Mononuclear cell (primary cell): ENCODE results near the gene CAMKMT. TPM values are rescaled to one million over a fixed set of nuclear protein-coding genes. Genes with fewer than 3 reads are reported as not detected.
"Not testable (repeated sequence)": the region's sequence is repeated elsewhere in the genome, so short reads cannot be mapped to it uniquely, and the experiment has no call there.

Experiments used
- H3K27me3 ChIP-seq: 2 replicates; pipeline ENCODE4 v1.6.0; 2011; ENCODE audit warnings: low read length, control low read depth; ENCODE audit not compliant: insufficient read depth
- H3K4me1 ChIP-seq: 2 replicates; pipeline ENCODE4 v1.5.1; 2011; ENCODE audit warnings: mild to moderate bottlenecking, low read length, control low read depth; ENCODE audit not compliant: insufficient read depth
- H3K4me3 ChIP-seq: 2 replicates; pipeline ENCODE4 v1.5.1; 2011; ENCODE audit warnings: mild to moderate bottlenecking, low read length, moderate library complexity
- H3K9me3 ChIP-seq: 2 replicates; pipeline ENCODE4 v1.5.1; 2011; ENCODE audit warnings: low read depth, mild to moderate bottlenecking, control low read depth, low read length
- total RNA-seq: library from RNA; depleted of rRNA; stranded (reverse); fragments of >200 nt; gene quantifications from one replicate; pipeline ENCODE4 v1.2.3, GENCODE V29; 2012

CAMKMT gene
- total RNA-seq, 1 donor: 13.9 TPM

DNA sequence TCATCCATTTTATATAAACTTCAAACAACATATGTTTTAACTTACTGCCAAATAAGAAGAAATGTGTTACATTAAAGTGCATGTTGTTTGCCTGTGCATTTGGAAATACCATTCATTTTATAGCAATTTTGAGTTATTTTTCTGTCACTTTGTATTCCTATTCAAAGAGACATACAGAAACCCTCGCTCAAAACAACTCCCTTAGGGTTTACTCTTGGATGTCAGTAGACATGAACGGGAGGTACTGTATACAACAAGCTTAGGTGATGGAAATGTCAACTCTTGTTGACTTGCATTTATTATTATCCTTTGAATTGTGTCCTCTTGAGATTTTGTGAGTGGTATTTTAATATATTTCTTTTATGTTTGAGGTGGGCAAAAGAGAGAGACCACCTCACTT lies 132.3 kb downstream of the CAMKMT start:
- Histone ChIP-seq H3K4me3 (no peak overlapping the region), H3K27me3 (no peaks in the 10 kb centered on the region), H3K9me3 (no peaks in the 10 kb centered on the region), H3K4me1 (no peaks in the 10 kb centered on the region)

DNA sequence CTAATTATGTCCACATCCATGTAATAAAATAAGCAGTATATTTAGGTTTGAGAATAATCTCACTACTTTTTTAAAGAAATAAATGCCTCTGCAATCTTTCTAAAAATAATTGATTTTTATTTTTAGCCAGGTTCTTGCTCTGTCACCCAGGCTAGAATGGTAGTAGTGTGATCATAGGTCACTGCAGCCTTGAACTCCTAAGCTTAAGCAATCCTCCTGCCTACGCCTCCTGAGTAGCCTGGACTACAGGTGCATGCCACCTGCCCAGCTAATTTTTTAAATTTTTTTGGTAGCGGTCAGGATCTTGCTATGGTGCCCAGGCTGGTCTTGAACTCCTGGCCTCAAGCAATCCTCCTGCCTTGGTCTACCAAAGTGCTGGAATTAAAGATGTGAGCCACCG lies 133.3 kb downstream of the CAMKMT start:
- Histone ChIP-seq H3K4me3 (no peak overlapping the region), H3K4me1 (no peaks in the 10 kb centered on the region)

DNA sequence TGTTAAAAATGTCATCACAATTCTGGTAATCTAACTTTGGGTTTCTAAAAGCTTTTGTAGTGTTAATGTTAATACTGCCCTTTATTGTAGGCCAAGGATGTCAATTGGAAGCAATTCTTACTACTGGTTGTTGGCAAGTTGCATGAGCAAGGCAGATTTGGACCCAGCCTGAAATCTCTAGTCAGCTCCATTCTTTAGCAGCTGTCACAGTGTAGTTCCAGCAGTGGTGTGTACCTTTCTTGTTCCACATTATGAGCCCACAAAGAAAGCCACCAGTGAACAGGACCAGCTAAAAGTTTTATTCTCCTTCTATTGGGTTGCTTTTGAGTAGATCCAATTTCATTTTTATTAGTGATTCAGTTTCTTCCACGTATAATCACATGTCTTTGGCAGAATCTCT lies 133.8 kb downstream of the CAMKMT start:
- Histone ChIP-seq H3K4me3 (no peak overlapping the region), H3K9me3 (no peaks in the 10 kb centered on the region), H3K4me1 (no peaks in the 10 kb centered on the region), H3K27me3 (no peaks in the 10 kb centered on the region)

More for the DNA sequence above, 133.3 kb downstream of the CAMKMT start:
- H3K27me3 ChIP-seq: no peaks in the 10 kb centered on the region
- no peaks in the 10 kb centered on the region for H3K9me3 ChIP-seq

DNA sequence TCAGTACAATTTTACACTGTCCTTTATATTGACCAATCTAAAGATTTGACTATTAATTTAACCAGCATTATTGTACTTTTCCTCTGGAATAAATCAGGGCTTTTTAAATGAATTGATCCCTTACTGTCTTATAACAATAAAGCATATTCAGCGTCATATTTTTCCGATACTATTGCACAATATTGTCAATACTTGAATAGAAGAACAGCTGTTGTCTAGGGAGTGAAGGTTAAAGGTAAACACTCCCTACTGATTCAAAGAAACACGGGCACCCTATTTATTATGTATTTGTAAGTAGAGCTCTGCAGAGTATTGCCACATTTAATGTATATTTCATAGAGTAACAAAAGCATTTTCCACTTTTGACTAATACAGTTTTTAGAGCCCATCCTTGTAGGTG lies 134.4 kb downstream of the CAMKMT start:
- no peaks in the 10 kb centered on the region for H3K27me3 ChIP-seq

DNA sequence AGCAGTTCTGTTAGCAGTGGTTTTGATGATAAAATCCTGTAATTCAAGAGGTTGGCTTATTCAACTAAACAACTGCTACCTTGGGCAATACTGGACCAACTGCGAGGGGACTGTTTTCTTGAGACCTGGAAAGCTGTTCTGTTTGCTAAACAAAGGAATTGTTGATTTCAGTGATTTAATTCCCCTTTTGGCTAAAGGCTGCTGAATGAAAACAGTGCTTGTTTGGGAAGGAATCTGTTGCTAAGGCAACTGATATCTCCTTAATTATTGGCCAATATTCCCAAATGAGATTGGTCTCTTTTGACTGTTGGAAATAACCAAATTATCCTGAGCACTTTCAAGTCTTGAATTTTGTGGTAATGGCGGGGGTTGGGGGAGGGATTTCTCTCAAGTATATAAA lies 136.8 kb downstream of the CAMKMT start:
- no peaks in the 10 kb centered on the region for H3K9me3 ChIP-seq
- no peak overlapping the region for H3K4me3 ChIP-seq
- H3K4me1 ChIP-seq: no peaks in the 10 kb centered on the region
- H3K27me3 ChIP-seq: no peaks in the 10 kb centered on the region

More for the DNA sequence above, 134.4 kb downstream of the CAMKMT start:
- Histone ChIP-seq H3K9me3 (no peaks in the 10 kb centered on the region), H3K4me3 (no peak overlapping the region), H3K4me1 (no peaks in the 10 kb centered on the region)

DNA sequence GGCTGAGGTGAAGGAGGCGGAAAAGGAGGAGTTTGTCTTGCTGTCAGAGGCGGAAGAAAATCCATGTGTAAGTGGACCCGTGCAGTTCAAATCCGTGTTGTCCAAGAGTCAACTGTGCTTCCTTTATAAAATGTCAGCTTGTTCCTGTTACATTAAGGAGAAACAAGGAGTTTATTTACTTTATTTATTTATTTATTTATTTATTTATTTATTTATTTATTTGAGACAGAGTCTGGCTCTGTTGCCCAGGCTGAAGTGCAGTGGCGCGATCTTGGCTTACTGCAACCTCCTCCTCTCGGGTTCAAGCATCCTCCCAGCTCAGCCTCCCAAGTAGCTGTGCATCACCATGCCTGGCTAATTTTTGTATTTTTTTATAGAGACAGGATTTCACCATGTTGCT lies 143.9 kb downstream of the CAMKMT start:
- H3K4me1 ChIP-seq, H3K9me3 ChIP-seq, H3K27me3 ChIP-seq, H3K4me3 ChIP-seq: not testable (repeated sequence)

DNA sequence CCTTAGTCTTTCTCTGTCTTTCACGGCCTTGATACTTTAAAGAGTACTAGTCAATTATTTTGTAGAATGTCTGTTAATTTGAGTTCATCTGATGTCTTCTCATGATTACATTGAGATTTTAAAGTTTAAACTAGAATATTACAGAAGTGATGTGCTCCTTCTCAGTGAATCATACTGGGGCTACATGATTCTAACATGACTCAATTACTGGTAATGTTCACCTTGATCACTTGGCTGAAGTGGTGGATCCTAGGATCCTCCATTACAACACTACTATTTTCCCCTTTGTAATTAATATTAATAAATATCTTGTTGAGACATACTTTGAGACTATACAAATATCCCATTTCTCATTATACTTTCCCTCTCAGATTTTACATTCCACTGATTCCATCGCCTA lies 148.5 kb downstream of the CAMKMT start:
- no peaks in the 10 kb centered on the region for H3K9me3 ChIP-seq
- H3K4me1 ChIP-seq: no peaks in the 10 kb centered on the region
- no peaks in the 10 kb centered on the region for H3K27me3 ChIP-seq
- no peak overlapping the region for H3K4me3 ChIP-seq

DNA sequence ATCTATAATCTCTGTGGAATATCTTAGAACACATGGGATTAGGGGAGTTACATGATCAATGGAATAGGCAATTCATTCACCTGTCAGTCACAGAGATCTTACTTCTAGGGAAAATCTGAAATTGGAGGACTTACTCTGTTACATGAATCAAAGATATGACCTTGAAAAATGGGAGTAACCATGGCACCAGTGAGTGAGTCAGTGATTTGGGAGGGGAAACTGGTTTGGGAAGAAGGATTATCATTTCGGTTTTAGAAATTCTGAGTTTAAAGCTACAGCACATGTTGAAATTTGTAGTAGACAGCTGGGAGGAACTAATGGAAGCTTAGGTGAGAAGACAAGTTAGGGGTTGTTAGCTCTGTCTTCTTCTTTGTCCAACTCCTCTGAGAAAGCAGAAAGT lies 153.7 kb downstream of the CAMKMT start:
- Histone ChIP-seq H3K4me1 (no peaks in the 10 kb centered on the region), H3K4me3 (no peak overlapping the region), H3K9me3 (no peaks in the 10 kb centered on the region), H3K27me3 (no peaks in the 10 kb centered on the region)

DNA sequence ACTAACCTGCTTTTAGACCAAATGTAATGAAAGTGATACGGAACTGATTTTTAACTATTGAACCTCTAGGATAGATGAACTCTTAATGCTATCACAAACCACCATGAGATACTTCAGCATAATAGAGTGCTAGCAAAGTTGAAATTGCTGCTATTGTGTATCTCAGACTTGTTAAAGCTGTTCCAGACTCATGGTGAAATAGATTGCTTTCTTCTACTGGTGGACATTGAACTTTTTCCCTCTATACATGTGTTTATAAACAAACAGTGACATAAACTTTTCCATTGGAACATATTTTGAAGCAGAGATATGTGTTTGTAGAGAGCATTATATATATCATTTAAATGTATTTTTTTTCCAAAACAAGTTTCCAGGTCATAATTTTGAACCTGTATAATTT lies 157.3 kb downstream of the CAMKMT start:
- Histone ChIP-seq H3K9me3 (peaks cover 10% of the 10 kb centered on the region), H3K4me1 (no peaks in the 10 kb centered on the region), H3K4me3 (no peak overlapping the region), H3K27me3 (no peaks in the 10 kb centered on the region)

DNA sequence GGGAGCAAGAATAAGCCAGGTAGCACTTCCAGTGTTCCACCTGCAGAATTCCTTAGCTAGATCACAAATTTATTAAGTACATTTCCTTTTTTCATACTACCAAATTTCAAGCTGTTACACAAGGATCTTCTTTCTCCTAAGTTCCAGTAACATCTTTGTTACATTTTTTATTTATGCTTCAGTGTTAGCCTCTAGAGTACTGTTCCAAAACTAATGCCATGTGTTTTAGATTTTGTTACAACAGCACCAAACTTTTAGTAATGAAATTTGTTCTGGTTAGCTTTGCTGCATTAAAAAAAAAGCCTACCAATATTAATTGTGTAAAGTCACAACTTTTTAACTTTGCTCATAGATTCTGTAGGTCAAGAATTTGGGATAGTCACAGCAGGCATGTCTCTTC lies 161.1 kb downstream of the CAMKMT start:
- Histone ChIP-seq H3K4me3 (no peak overlapping the region), H3K4me1 (no peaks in the 10 kb centered on the region), H3K9me3 (peaks cover 10% of the 10 kb centered on the region), H3K27me3 (no peaks in the 10 kb centered on the region)

DNA sequence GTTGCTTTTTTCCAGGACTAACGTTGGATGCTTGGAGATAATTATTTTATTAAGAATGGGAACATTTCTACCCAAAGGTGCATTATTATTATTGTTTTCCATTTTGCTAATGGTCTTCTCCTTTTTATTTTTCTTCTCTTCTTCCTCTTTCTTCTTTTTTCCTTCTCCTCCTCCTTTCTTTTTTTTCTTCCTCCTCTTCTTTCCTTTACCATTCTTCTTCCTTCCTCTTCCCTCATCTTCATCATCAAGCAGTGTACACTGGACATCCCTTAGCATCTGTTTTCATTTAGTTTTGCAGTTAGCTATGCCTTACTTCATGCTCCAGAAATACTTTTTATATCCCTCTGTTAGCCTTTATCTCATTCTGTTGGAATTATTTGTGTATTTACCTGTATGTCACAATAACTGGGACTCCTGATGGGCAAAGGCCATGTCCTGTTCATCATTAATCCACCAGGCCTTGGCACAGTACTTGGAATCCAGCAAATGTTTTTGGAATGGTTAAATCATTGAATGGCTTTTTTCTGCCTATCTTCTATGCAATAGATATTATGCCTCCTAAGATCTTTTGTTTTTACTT lies 162.7 kb downstream of the CAMKMT start:
- no peaks in the 10 kb centered on the region for H3K27me3 ChIP-seq
- H3K9me3 ChIP-seq: peaks cover 10% of the 10 kb centered on the region
- no peak overlapping the region for H3K4me3 ChIP-seq
- no peaks in the 10 kb centered on the region for H3K4me1 ChIP-seq

DNA sequence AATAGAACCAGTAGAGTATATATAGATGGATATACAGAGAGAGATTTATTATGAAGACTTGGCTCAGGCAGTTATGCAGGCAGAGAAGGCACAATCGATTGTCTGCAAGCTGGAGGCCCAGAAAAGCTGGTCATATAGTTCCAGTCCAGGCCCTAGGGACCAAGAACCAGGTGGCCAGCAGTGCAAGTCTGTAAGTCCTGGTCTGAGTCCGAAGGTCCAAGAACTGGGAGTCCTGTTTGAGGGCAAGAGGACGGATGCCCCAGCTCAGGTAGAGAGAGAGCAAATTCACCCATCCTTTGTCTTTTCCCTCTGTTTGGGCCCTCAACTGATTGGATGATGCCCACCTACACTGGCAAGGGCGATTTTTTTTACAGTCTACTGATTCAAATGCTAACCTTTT lies 164.6 kb downstream of the CAMKMT start:
- no peaks in the 10 kb centered on the region for H3K27me3 ChIP-seq
- peaks cover 6% of the 10 kb centered on the region for H3K9me3 ChIP-seq
- no peak overlapping the region for H3K4me3 ChIP-seq
- H3K4me1 ChIP-seq: no peaks in the 10 kb centered on the region

DNA sequence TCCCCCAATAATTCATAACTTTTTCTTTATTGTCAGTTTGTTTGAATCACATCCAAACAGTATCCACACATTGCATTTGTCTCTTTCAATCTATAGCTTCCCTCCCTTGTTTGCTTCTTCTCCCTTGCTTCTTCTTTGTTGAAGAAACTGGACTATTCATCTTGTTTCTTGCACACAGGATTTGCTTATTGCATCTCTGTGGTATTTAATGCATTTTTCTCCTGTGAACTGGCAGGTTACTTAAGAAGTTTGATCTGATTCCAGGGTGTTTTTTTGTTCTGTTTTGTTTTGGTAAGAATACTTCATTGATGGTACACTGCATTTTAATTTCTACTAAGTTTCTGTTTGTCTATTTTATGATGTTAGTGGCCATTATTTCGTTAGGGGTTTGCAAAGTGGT lies 166.8 kb downstream of the CAMKMT start:
- no peak overlapping the region for H3K4me3 ChIP-seq
- no peaks in the 10 kb centered on the region for H3K4me1 ChIP-seq
- peaks cover 2% of the 10 kb centered on the region for H3K9me3 ChIP-seq
- H3K27me3 ChIP-seq: no peaks in the 10 kb centered on the region

DNA sequence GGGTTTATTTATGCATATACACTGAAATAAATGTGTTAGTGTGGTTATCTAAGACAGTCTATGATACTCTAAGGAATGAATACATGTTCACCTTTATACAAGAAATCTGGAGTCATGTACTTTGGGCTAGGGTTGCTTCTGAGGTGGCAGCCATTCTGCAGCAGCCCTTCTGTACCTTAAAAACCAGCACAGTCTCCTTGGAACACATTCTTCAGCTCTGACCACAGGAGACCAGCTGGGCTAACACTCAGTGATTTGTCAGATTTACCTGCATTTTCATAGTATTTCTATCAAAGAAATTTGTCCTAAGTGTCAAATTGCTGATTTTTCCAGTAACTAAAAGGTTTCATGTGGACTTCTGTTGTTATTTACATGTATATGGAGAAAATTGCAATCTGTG lies 167.7 kb downstream of the CAMKMT start:
- H3K4me1 ChIP-seq: no peaks in the 10 kb centered on the region
- no peak overlapping the region for H3K4me3 ChIP-seq
- peaks cover 10% of the 10 kb centered on the region for H3K9me3 ChIP-seq
- no peaks in the 10 kb centered on the region for H3K27me3 ChIP-seq

DNA sequence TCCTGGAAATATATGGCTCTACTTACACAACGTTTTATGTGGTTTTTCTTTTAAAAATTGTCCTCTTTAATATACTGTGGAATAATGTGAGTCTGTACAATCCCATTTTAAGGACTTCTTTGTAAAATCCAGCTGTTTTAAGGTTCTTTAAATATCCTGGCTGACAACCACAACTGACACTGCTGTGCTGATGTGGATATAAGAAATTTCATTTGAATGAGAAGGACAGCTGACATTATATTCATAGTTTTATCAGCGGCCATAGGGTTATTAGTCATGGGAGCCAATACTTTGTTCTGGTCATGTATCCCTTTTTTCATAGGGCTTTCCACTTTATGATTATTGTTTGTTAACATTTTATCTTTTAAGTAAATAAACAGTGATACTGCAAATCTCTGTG lies 169.5 kb downstream of the CAMKMT start:
- peaks cover 10% of the 10 kb centered on the region for H3K9me3 ChIP-seq
- no peaks in the 10 kb centered on the region for H3K27me3 ChIP-seq
- no peaks in the 10 kb centered on the region for H3K4me1 ChIP-seq
- H3K4me3 ChIP-seq: no peak overlapping the region

DNA sequence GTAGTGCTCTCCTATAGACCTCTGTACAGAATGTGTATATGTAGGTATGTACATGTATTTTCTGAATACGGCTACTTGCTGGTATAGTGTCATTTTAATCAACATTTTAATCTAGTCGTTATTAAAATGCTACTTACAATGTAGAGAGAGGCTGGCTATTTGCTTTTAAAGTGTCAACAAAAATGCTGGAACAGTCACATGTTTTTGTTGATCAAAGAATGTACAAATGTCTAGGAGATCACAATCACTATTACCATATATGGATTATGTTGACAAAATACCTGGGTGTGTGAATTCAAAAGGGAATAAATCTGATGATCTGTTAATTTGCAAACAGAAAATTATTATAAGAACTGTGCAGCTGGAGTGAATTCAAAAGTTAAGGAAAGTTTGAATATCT lies 170.3 kb downstream of the CAMKMT start:
- H3K9me3 ChIP-seq: peaks cover 10% of the 10 kb centered on the region
- no peak overlapping the region for H3K4me3 ChIP-seq
- no peaks in the 10 kb centered on the region for H3K4me1 ChIP-seq
- no peaks in the 10 kb centered on the region for H3K27me3 ChIP-seq
